GM23338 (cell line): Measurements from ENCODE around the gene CPSF2. TPM values are rescaled to one million over a fixed set of nuclear protein-coding genes. Genes with fewer than 3 reads are reported as not detected.

Experiments used
- CREB1 ChIP-seq: fragments of 250-450 bp; sonication (Bioruptor Pico); IDR thresholded peaks from 2 replicates; pipeline ENCODE4 v1.5.0; 2020; ENCODE audit warnings: low read depth, mild to moderate bottlenecking, moderate library complexity
- ETS1 ChIP-seq: IDR thresholded peaks from 2 replicates; pipeline ENCODE4 v1.6.1; 2016; ENCODE audit warnings: antibody characterized with exemption
- JUNB ChIP-seq: IDR thresholded peaks from one replicate; pipeline ENCODE4 v1.6.1; 2016; ENCODE audit warnings: antibody characterized with exemption; ENCODE audit not compliant: unreplicated experiment
- NANOG ChIP-seq: IDR thresholded peaks from 2 replicates; pipeline ENCODE4 v1.6.1; 2016; ENCODE audit warnings: antibody characterized with exemption, borderline replicate concordance
- POLR2AphosphoS5 ChIP-seq: IDR thresholded peaks from 2 replicates; pipeline ENCODE4 v1.6.1; 2016; ENCODE audit warnings: antibody characterized with exemption, low read depth
- REST ChIP-seq: IDR thresholded peaks from one replicate; pipeline ENCODE4 v1.6.1; 2018; ENCODE audit warnings: antibody characterized with exemption; ENCODE audit not compliant: unreplicated experiment
- STAT1 ChIP-seq: IDR thresholded peaks from one replicate; pipeline ENCODE4 v1.6.1; 2016; ENCODE audit warnings: antibody characterized with exemption; ENCODE audit not compliant: unreplicated experiment
- ZNF114 ChIP-seq: fragments of 250-450 bp; sonication (Bioruptor Pico); IDR thresholded peaks from 2 replicates; pipeline ENCODE4 v1.5.0; 2020; ENCODE audit warnings: mild to moderate bottlenecking, moderate library complexity
- ZNF462 ChIP-seq: fragments of 250-450 bp; sonication (Bioruptor Pico); IDR thresholded peaks from 2 replicates; pipeline ENCODE4 v1.5.0; 2020; ENCODE audit warnings: mild to moderate bottlenecking, moderate library complexity
- polyA plus RNA-seq: library from polyadenylated mRNA; unstranded; fragments of >200 nt; fragmentation: Nextera tagmentation; extraction: Ambion mirVana; gene quantifications from 2 replicates; pipeline ENCODE4 v1.2.1, GENCODE V29; 2016
- total RNA-seq: library from RNA; depleted of rRNA; stranded (reverse); fragments of >200 nt; shearing (Covaris generic); gene quantifications from 2 replicates; pipeline ENCODE4 v1.2.3, GENCODE V29; 2014

The CPSF2 gene
- total and polyA plus RNA-seq, 2 experiments from 2014 or later = 54.2 to 112 TPM

GRCh38 chr14:92203116-92203515 lies 81.3 kb downstream of the CPSF2 start (continued):
- TF ChIP-seq ZNF462 (CRISPR knock-in tag) (no peak), NANOG (no peak), STAT1 (no peak), JUNB (no peak), ZNF114 (CRISPR knock-in tag) (no peak), CREB1 (CRISPR knock-in tag) (no peak), ETS1 (no peak), POLR2AphosphoS5 (no peak), REST (no peak)
